Astrocyte (in vitro differentiated cells and primary cell): ENCODE data around the gene NTSR1. TPM values are rescaled to one million over a fixed set of nuclear protein-coding genes. Genes with fewer than 3 reads are reported as not detected.

Experiments
- DNase-seq: peaks from one replicate; pipeline ENCODE4 v3.0.0-alpha.2; 2010; ENCODE audit warnings: low read depth
- FAIRE-seq: peaks from 2 replicates; lab custom pipeline; 2011; peaks lifted over from hg19 to GRCh38; lab: Jason Lieb, UNC
- H2AFZ ChIP-seq: 2 replicates; pipeline ENCODE4 v1.6.0; 2012; ENCODE audit warnings: low read depth, low read length, inconsistent platforms
- H3K27ac ChIP-seq: 2 replicates; pipeline ENCODE4 v1.5.1; 2011; ENCODE audit warnings: low read depth, low read length, inconsistent platforms
- H3K27me3 ChIP-seq: 2 replicates; pipeline ENCODE4 v1.6.0; 2011; ENCODE audit warnings: low read length, inconsistent platforms; ENCODE audit not compliant: insufficient read depth
- H3K36me3 ChIP-seq: 2 replicates; pipeline ENCODE4 v1.5.1; 2011; ENCODE audit warnings: low read length, inconsistent platforms; ENCODE audit not compliant: insufficient read depth
- H3K4me1 ChIP-seq: 2 replicates; pipeline ENCODE4 v1.5.1; 2011; ENCODE audit warnings: low read length, inconsistent platforms; ENCODE audit not compliant: insufficient read depth
- H3K4me2 ChIP-seq: 2 replicates; pipeline ENCODE4 v1.6.0; 2012; ENCODE audit warnings: low read length, inconsistent platforms
- H3K4me3 ChIP-seq: 2 replicates; pipeline ENCODE4 v1.5.1; 2011; ENCODE audit warnings: low read depth, mild to moderate bottlenecking, low read length, inconsistent platforms; ENCODE audit not compliant: insufficient read depth
- H3K79me2 ChIP-seq: 2 replicates; pipeline ENCODE4 v1.6.0; 2012; ENCODE audit warnings: mild to moderate bottlenecking, low read length, inconsistent platforms; ENCODE audit not compliant: insufficient read depth
- H3K9ac ChIP-seq: 2 replicates; pipeline ENCODE4 v1.6.0; 2012; ENCODE audit warnings: mild to moderate bottlenecking, low read length, inconsistent platforms
- H3K9me3 ChIP-seq: 2 replicates; pipeline ENCODE4 v1.5.1; 2012; ENCODE audit warnings: low read depth, mild to moderate bottlenecking, low read length, inconsistent platforms; ENCODE audit not compliant: insufficient read depth
- H4K20me1 ChIP-seq: 2 replicates; pipeline ENCODE4 v1.6.0; 2012; ENCODE audit warnings: low read length, inconsistent platforms; ENCODE audit not compliant: insufficient read depth
- H3K27ac Mint-ChIP-seq: one replicate; pipeline ENCODE4 v1.8.0; 2021; ENCODE audit warnings: mild to moderate bottlenecking, mixed read lengths; ENCODE audit not compliant: unreplicated experiment
- H3K27me3 Mint-ChIP-seq: one replicate; pipeline ENCODE4 v1.8.0; 2021; ENCODE audit warnings: low read depth, mixed read lengths; ENCODE audit not compliant: unreplicated experiment
- H3K36me3 Mint-ChIP-seq: one replicate; pipeline ENCODE4 v1.8.0; 2021; ENCODE audit warnings: low read depth, mixed read lengths; ENCODE audit not compliant: unreplicated experiment
- H3K4me1 Mint-ChIP-seq: one replicate; pipeline ENCODE4 v1.8.0; 2021; ENCODE audit warnings: low read depth, mixed read lengths; ENCODE audit not compliant: unreplicated experiment
- H3K4me3 Mint-ChIP-seq: one replicate; pipeline ENCODE4 v1.8.0; 2021; ENCODE audit warnings: mild to moderate bottlenecking, moderate library complexity, mixed read lengths; ENCODE audit not compliant: unreplicated experiment
- H3K9me3 Mint-ChIP-seq: one replicate; pipeline ENCODE4 v1.8.0; 2021; ENCODE audit warnings: mild to moderate bottlenecking, mixed read lengths; ENCODE audit not compliant: unreplicated experiment
- EZH2 ChIP-seq: IDR thresholded peaks from 2 replicates; pipeline ENCODE4 v1.6.1; 2012; ENCODE audit warnings: mild to moderate bottlenecking, low read length, inconsistent platforms; ENCODE audit not compliant: insufficient read depth
- total RNA-seq: library from RNA; stranded (reverse); gene quantifications from 2 replicates; pipeline ENCODE4 v1.2.1, GENCODE V29; 2021
- TF ChIP-seq, protein P1 (sequence below): IDR thresholded peaks from 2 replicates; pipeline ENCODE4 v1.5.1; 2011; ENCODE audit warnings: low read depth, mild to moderate bottlenecking, inconsistent platforms, low read length, moderate library complexity; ENCODE audit not compliant: insufficient read depth

Gene NTSR1
- total RNA-seq, 1 donor from 2014 or later, result 0.16 TPM

DNA sequence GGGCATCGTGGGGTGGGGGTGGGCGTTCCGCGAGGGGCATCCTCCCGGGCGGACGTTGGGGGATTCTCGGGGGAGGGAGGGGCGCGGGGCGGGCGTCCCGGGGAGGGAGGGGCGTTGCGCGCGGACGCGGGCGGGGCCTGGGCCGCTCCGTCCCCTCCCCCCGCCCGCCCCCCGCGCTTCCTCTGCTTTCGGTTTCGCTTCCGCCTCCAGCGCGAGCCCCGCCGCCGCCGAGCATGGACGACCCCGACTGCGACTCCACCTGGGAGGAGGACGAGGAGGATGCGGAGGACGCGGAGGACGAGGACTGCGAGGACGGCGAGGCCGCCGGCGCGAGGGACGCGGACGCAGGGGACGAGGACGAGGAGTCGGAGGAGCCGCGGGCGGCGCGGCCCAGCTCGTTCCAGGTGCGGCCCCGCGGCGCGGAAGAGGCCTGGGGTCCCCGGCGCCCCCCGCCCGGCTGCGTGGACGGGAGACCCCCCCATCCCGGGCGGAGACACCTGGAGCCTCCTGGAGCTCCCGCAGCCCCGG is 96.1 kb downstream of the NTSR1 start, which contains the start of gene OGFR:
Gene OGFR (plus strand): TSS at position 209 of the 528 bp plus-strand sequence. CDS start 25 bp downstream, at position 234.
- no peaks in the 10 kb centered on the region for H3K27me3 ChIP-seq
- DNase-seq (peak; percentile 21), FAIRE-seq (no peak)
- peak within 1 kb of the TSS; percentile 96 for H3K4me2 ChIP-seq
- H3K9me3 ChIP-seq, result no peaks in the 10 kb centered on the region
- peaks cover 29% of the 10 kb centered on the region for H3K79me2 ChIP-seq
- H2AFZ ChIP-seq, result peak within 1 kb of the TSS; percentile 75
- H4K20me1 ChIP-seq, result peaks cover 47% of the 10 kb centered on the region
- Mint-ChIP-seq H3K27me3 (no peaks in the 10 kb centered on the region), H3K4me3 (peak within 1 kb of the TSS; percentile 89), H3K9me3 (no peaks in the 10 kb centered on the region), H3K4me1 (peaks cover 10% of the 10 kb centered on the region), H3K27ac (peak within 1 kb of the TSS; percentile 90), H3K36me3 (peaks cover 12% of the 10 kb centered on the region)
- H3K4me3 ChIP-seq, result peak within 1 kb of the TSS; percentile 77
- H3K4me1 ChIP-seq, result peaks cover 13% of the 10 kb centered on the region
- peak within 1 kb of the TSS; percentile 87 for H3K9ac ChIP-seq
- peak within 1 kb of the TSS; percentile 66 for H3K27ac ChIP-seq
- no peak for TF ChIP-seq EZH2
- TF ChIP-seq, protein P1, sequence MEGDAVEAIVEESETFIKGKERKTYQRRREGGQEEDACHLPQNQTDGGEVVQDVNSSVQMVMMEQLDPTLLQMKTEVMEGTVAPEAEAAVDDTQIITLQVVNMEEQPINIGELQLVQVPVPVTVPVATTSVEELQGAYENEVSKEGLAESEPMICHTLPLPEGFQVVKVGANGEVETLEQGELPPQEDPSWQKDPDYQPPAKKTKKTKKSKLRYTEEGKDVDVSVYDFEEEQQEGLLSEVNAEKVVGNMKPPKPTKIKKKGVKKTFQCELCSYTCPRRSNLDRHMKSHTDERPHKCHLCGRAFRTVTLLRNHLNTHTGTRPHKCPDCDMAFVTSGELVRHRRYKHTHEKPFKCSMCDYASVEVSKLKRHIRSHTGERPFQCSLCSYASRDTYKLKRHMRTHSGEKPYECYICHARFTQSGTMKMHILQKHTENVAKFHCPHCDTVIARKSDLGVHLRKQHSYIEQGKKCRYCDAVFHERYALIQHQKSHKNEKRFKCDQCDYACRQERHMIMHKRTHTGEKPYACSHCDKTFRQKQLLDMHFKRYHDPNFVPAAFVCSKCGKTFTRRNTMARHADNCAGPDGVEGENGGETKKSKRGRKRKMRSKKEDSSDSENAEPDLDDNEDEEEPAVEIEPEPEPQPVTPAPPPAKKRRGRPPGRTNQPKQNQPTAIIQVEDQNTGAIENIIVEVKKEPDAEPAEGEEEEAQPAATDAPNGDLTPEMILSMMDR, result no peak
- peaks cover 10% of the 10 kb centered on the region for H3K36me3 ChIP-seq

DNA sequence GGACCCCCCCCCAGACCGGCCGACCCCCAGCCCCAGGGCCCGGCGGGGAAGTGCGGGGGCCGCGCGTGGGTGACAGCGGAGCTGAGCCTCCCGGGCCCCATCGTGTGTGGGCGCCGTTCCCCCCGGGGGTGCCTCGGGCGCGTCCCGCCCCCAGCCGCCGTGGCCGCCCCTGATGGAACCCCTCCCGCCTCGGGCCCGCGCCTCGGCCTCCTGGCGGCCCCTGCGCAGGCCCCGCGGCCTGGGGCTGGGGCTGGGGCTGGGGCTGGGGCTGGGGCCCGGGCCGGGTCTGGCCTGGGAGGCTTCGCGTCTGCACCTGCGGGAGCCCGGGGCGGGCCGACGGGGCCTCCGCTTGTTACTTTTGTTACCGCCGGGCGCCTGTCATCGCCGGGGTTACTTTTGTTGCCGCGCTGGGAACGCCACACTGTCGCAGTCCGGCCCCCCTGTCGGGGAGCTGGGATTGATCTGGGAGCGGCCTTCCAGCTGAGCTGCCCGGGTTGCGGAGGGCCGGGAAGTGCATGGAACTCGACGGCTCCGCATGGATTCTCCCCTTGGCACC is 96.6 kb downstream of the NTSR1 start:
- FAIRE-seq (no peak), DNase-seq (no peak)
- peak overlapping the region; percentile 41 for H2AFZ ChIP-seq
- peak overlapping the region; percentile 87 for H3K4me3 Mint-ChIP-seq
- peak overlapping the region; percentile 34 for H3K27ac Mint-ChIP-seq
- H3K4me1 ChIP-seq, result peaks cover 13% of the 10 kb centered on the region
- peak overlapping the region; percentile 87 for H3K9ac ChIP-seq
- H3K9me3 Mint-ChIP-seq, result no peaks in the 10 kb centered on the region
- H3K36me3 ChIP-seq, result peaks cover 13% of the 10 kb centered on the region
- H4K20me1 ChIP-seq, result peaks cover 49% of the 10 kb centered on the region
- H3K9me3 ChIP-seq, result no peaks in the 10 kb centered on the region
- H3K36me3 Mint-ChIP-seq, result peaks cover 9% of the 10 kb centered on the region
- no peaks in the 10 kb centered on the region for H3K27me3 ChIP-seq
- H3K4me1 Mint-ChIP-seq, result peaks cover 10% of the 10 kb centered on the region
- H3K27me3 Mint-ChIP-seq, result no peaks in the 10 kb centered on the region
- peak overlapping the region; percentile 6 for H3K27ac ChIP-seq
- peak overlapping the region; percentile 77 for H3K4me3 ChIP-seq
- H3K4me2 ChIP-seq, result peak overlapping the region; percentile 96
- peaks cover 29% of the 10 kb centered on the region for H3K79me2 ChIP-seq
- TF ChIP-seq, protein P1, result no peak
- TF ChIP-seq EZH2, result no peak

DNA sequence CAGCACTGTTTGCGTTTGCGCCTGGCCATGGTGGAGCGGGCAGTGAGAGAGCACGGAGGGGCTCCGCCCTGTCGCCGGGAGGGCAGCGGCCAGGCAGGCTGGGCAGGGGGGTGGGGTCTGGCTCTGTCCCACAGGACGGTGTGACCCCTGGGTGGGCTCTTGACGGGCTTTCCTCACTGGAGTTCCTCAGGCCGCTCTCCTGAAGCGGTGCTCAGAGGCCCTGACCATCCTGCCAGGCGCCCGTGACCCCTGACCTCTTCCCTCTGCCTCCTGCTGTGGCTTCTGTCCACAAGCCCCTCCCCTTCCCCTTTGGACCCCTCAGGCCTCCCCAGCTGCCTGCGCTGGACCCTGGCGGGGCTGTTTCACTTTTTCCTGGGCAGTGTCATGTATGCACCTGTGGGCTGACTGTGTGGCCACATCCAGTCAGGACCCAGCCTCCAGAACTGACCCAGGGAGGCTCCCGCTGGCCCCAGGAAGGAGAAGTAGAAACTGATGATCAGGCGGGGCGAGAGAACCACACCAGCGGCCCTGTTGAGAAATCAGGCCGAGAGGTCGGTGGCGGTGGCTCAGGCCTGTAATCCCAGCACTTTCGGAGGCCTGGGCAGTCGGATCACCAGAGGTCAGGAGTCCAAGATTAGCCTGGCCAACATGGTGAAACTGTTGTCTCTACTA is 97.2 kb downstream of the NTSR1 start:
- FAIRE-seq (no peak), DNase-seq (no peak)
- Mint-ChIP-seq H3K9me3 (no peaks in the 10 kb centered on the region), H3K27ac (peak overlapping the region; percentile 41), H3K4me3 (peak overlapping the region; percentile 87), H3K4me1 (peaks cover 10% of the 10 kb centered on the region), H3K27me3 (no peaks in the 10 kb centered on the region), H3K36me3 (peaks cover 8% of the 10 kb centered on the region)
- Histone ChIP-seq H3K4me3 (peak overlapping the region; percentile 77), H3K4me1 (peaks cover 13% of the 10 kb centered on the region), H3K27ac (peak overlapping the region; percentile 6), H3K79me2 (peaks cover 29% of the 10 kb centered on the region), H4K20me1 (peaks cover 48% of the 10 kb centered on the region), H3K4me2 (peak overlapping the region; percentile 96), H3K36me3 (peaks cover 10% of the 10 kb centered on the region), H3K9me3 (no peaks in the 10 kb centered on the region), H2AFZ (peak overlapping the region; percentile 41), H3K27me3 (no peaks in the 10 kb centered on the region), H3K9ac (peak overlapping the region; percentile 87)
- TF ChIP-seq, protein P1, result no peak
- TF ChIP-seq EZH2, result no peak
